GM23338 (cell line): ENCODE results near the gene HSPA14. TPM values are rescaled to one million over a fixed set of nuclear protein-coding genes. Genes with fewer than 3 reads are reported as not detected.
A peak's percentile ranks its signal among the peaks of the same experiment; 100 is the strongest.

Experiments
- ATAC-seq: fragments of 200-7000 bp; cut with Tn5 transposase; 3 replicates; pipeline ENCODE4 v1.9.1; 2020
- DNase-seq: peaks from one replicate; pipeline ENCODE4 v3.0.0-alpha.2; 2015; ENCODE audit warnings: low spot score
- H2AFZ ChIP-seq: fragments of 200-600 bp; sonication (generic); 2 replicates; pipeline ENCODE4 v1.8.0; 2016; ENCODE audit warnings: antibody characterized with exemption, mild to moderate bottlenecking, moderate library complexity
- H3F3A ChIP-seq: fragments of 200-600 bp; sonication (generic); replicated peaks from 2 replicates; pipeline ENCODE4 v1.8.0; 2017; ENCODE audit warnings: antibody characterized with exemption, mixed run types, low read depth
- H3K27ac ChIP-seq: fragments of 200-600 bp; sonication (generic); 2 replicates; pipeline ENCODE4 v1.6.1; 2016; ENCODE audit warnings: low read depth
- H3K27me3 ChIP-seq: fragments of 200-600 bp; sonication (generic); 2 replicates; pipeline ENCODE4 v1.8.0; 2016; ENCODE audit warnings: mild to moderate bottlenecking, mixed run types, moderate library complexity; ENCODE audit not compliant: insufficient read depth
- H3K36me3 ChIP-seq: fragments of 200-600 bp; sonication (generic); 2 replicates; pipeline ENCODE4 v1.8.0; 2016; ENCODE audit warnings: mild to moderate bottlenecking; ENCODE audit not compliant: insufficient read depth
- H3K4me1 ChIP-seq: fragments of 200-600 bp; sonication (generic); 2 replicates; pipeline ENCODE4 v1.8.0; 2016; ENCODE audit warnings: mild to moderate bottlenecking, moderate library complexity; ENCODE audit not compliant: insufficient read depth
- H3K4me2 ChIP-seq: fragments of 200-600 bp; sonication (generic); 2 replicates; pipeline ENCODE4 v1.7.1; 2017; ENCODE audit warnings: mixed run types
- H3K4me3 ChIP-seq: fragments of 200-600 bp; sonication (generic); 2 replicates; pipeline ENCODE4 v1.6.1; 2016; ENCODE audit warnings: mixed run types
- H3K79me2 ChIP-seq: fragments of 200-600 bp; sonication (generic); replicated peaks from 2 replicates; pipeline ENCODE4 v1.8.0; 2017; ENCODE audit warnings: mild to moderate bottlenecking; ENCODE audit not compliant: insufficient read depth
- H3K9me2 ChIP-seq: fragments of 200-600 bp; sonication (generic); 2 replicates; pipeline ENCODE4 v1.8.0; 2017; ENCODE audit not compliant: insufficient read depth
- H4K20me1 ChIP-seq: fragments of 200-600 bp; sonication (generic); replicated peaks from 2 replicates; pipeline ENCODE4 v1.8.0; 2017; ENCODE audit warnings: mild to moderate bottlenecking; ENCODE audit not compliant: insufficient read depth
- H3K27ac Mint-ChIP-seq: 2 replicates; pipeline ENCODE4 v1.8.0; 2020; ENCODE audit warnings: inconsistent platforms, mild to moderate bottlenecking, moderate library complexity, mixed read lengths
- H3K27me3 Mint-ChIP-seq: 3 replicates; pipeline ENCODE4 v1.8.0; 2022; ENCODE audit warnings: low read depth, mild to moderate bottlenecking, moderate library complexity, mixed read lengths, inconsistent platforms; ENCODE audit not compliant: insufficient read depth, poor library complexity
- H3K36me3 Mint-ChIP-seq: 3 replicates; pipeline ENCODE4 v1.8.0; 2021; ENCODE audit warnings: low read depth, mild to moderate bottlenecking, inconsistent platforms, moderate library complexity, mixed read lengths
- H3K4me1 Mint-ChIP-seq: 3 replicates; pipeline ENCODE4 v1.8.0; 2020; ENCODE audit warnings: mild to moderate bottlenecking, inconsistent platforms, mixed read lengths
- H3K4me3 Mint-ChIP-seq: 3 replicates; pipeline ENCODE4 v1.8.0; 2021; ENCODE audit warnings: moderate library complexity, mild to moderate bottlenecking, inconsistent platforms, mixed read lengths
- H3K9me3 Mint-ChIP-seq: 3 replicates; pipeline ENCODE4 v1.8.0; 2020; ENCODE audit warnings: moderate library complexity, mild to moderate bottlenecking, inconsistent platforms, mixed read lengths
- CREB1 ChIP-seq: fragments of 250-450 bp; sonication (Bioruptor Pico); IDR thresholded peaks from 2 replicates; pipeline ENCODE4 v1.5.0; 2020; ENCODE audit warnings: low read depth, mild to moderate bottlenecking, moderate library complexity
- CTCF ChIP-seq, 2 experiments: fragments of 200-600 bp in 1 of 2; sonication (generic) in 1 of 2; conservative IDR thresholded peaks; 2 replicates each; pipeline versions ENCODE4 v1.5.1 to v1.6.1; 2016 to 2017; ENCODE audit warnings: antibody characterized with exemption in 2 of 2, low read depth in 2 of 2, mild to moderate bottlenecking in 2 of 2, moderate library complexity in 1 of 2
- EZH2 ChIP-seq: fragments of 200-600 bp; sonication (generic); IDR thresholded peaks from one replicate; pipeline ENCODE4 v1.8.0; 2017; ENCODE audit warnings: antibody characterized with exemption, mild to moderate bottlenecking, low read depth; ENCODE audit not compliant: unreplicated experiment
- EZH2phosphoT487 ChIP-seq: fragments of 200-600 bp; sonication (generic); IDR thresholded peaks from one replicate; pipeline ENCODE4 v1.8.1; 2018; ENCODE audit warnings: antibody characterized with exemption; ENCODE audit not compliant: unreplicated experiment
- JUNB ChIP-seq: IDR thresholded peaks from one replicate; pipeline ENCODE4 v1.6.1; 2016; ENCODE audit warnings: antibody characterized with exemption; ENCODE audit not compliant: unreplicated experiment
- NANOG ChIP-seq: IDR thresholded peaks from 2 replicates; pipeline ENCODE4 v1.6.1; 2016; ENCODE audit warnings: antibody characterized with exemption, borderline replicate concordance
- POLR2AphosphoS5 ChIP-seq: IDR thresholded peaks from 2 replicates; pipeline ENCODE4 v1.6.1; 2016; ENCODE audit warnings: antibody characterized with exemption, low read depth
- REST ChIP-seq: IDR thresholded peaks from one replicate; pipeline ENCODE4 v1.6.1; 2018; ENCODE audit warnings: antibody characterized with exemption; ENCODE audit not compliant: unreplicated experiment
- STAT1 ChIP-seq: IDR thresholded peaks from one replicate; pipeline ENCODE4 v1.6.1; 2016; ENCODE audit warnings: antibody characterized with exemption; ENCODE audit not compliant: unreplicated experiment
- ZNF114 ChIP-seq: fragments of 250-450 bp; sonication (Bioruptor Pico); IDR thresholded peaks from 2 replicates; pipeline ENCODE4 v1.5.0; 2020; ENCODE audit warnings: mild to moderate bottlenecking, moderate library complexity
- ZNF331 ChIP-seq: fragments of 250-450 bp; sonication (Bioruptor Pico); IDR thresholded peaks from 2 replicates; pipeline ENCODE4 v1.5.0; 2020; ENCODE audit warnings: low read depth, mild to moderate bottlenecking, moderate library complexity
- polyA plus RNA-seq: library from polyadenylated mRNA; unstranded; fragments of >200 nt; fragmentation: Nextera tagmentation; extraction: Ambion mirVana; gene quantifications from 2 replicates; pipeline ENCODE4 v1.2.1, GENCODE V29; 2016
- total RNA-seq: library from RNA; depleted of rRNA; stranded (reverse); fragments of >200 nt; shearing (Covaris generic); gene quantifications from 2 replicates; pipeline ENCODE4 v1.2.3, GENCODE V29; 2014
- TF ChIP-seq, protein P1 (sequence below): IDR thresholded peaks from 2 replicates; pipeline ENCODE4 v1.6.1; 2016; ENCODE audit warnings: antibody characterized with exemption

HSPA14 gene
- total and polyA plus RNA-seq, 2 experiments from 2014 or later: 32.4 to 46.5 TPM

DNA sequence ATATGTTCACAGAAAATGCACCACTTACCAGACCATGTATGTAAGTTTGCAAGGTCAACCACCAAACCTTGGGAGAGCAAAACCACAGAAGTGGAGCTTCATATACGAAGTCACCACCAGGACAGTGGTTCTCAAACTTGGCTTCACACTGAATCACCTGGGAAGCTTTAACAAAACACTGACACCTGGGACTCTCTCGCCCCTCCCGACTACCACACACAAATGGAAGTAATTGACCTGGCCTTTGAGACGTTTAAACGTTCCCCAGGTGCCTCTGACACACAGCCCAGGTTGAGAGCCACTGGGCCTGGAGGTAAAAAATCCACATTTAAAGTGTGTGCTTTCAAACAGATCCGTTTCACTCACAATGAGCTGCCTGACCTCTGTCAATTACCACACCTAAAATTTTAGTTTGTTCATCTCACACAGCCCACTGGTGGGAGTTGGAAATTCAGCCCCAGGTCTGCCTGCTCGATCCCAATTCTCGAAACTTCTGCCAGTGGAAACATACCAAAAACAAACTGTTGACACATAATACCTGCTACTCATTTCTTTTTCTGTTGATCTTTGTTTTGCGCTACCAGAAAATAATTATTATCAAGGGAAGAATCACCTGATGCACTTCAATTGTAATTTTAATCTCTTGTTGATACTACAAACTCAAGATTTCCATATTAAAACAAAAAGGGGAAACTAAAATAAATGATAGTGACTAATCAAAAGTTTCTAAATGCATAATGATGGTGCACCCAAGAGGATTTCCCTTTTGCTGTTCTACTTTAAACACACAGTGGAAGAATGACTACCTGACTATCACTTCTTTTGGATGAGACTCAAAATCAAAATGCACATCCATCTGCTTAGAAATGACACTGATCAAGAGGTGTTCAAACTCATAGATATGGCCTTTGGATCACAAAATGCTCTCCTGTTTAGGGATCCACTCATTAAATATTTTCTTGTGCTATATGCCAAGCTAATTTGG lies 26.8 kb upstream of the HSPA14 start (continued):
- TF ChIP-seq REST (no peak), POLR2AphosphoS5 (no peak), ZNF331 (CRISPR knock-in tag) (no peak), ZNF114 (CRISPR knock-in tag) (no peak), JUNB (no peak)
- TF ChIP-seq, protein P1, sequence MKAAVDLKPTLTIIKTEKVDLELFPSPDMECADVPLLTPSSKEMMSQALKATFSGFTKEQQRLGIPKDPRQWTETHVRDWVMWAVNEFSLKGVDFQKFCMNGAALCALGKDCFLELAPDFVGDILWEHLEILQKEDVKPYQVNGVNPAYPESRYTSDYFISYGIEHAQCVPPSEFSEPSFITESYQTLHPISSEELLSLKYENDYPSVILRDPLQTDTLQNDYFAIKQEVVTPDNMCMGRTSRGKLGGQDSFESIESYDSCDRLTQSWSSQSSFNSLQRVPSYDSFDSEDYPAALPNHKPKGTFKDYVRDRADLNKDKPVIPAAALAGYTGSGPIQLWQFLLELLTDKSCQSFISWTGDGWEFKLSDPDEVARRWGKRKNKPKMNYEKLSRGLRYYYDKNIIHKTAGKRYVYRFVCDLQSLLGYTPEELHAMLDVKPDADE: no peak

DNA sequence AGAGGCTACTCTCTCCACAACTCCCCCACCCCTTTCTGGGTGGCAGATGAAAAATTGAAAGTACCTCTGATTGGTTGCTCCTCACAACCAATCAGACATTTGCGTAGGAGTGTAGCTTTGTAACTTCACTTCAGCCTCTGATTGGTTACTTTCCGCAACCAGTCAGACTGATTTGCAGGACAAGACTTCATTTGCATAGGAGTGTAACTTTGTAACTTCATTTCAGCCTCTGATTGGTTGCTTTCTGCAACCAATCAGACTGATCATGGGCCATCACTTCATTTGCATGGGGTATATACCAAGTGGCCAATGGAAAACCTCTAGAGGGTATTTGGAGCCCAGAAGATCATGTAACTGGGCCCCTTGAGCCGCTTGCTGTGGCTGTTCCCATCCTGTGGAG lies 25.8 kb upstream of the HSPA14 start:
- H2AFZ ChIP-seq: peak overlapping the region; percentile 80; the same call in 1 of the 2 replicates
- DNase-seq: peak; percentile 25
- TF ChIP-seq STAT1 (no peak), CTCF (conservative IDR thresholded peaks at IDR 0.05; ENCODE audit: low read depth in 2 of 2) (no peak), EZH2phosphoT487 (no peak), EZH2 (no peak), CREB1 (CRISPR knock-in tag) (no peak), POLR2AphosphoS5 (no peak), REST (no peak), JUNB (no peak), NANOG (no peak), ZNF114 (CRISPR knock-in tag) (no peak)
- TF ChIP-seq, protein P1: no peak

More for the DNA sequence above, 25.8 kb upstream of the HSPA14 start:
- Mint-ChIP-seq H3K4me1 (peaks cover 5% of the 10 kb centered on the region; the same call in 2 of the 3 replicates), H3K9me3 (no peaks in the 10 kb centered on the region; the same call in 2 of the 3 replicates), H3K4me3 (no peak overlapping the region), H3K27ac (no peak overlapping the region), H3K27me3 (no peaks in the 10 kb centered on the region), H3K36me3 (no peaks in the 10 kb centered on the region)
- no peaks in the 10 kb centered on the region for H4K20me1 ChIP-seq
- H3F3A ChIP-seq: no peaks in the 10 kb centered on the region
- peak; percentile 49; the same call in 2 of the 3 replicates for ATAC-seq
- H3K4me3 ChIP-seq: no peak overlapping the region
- no peaks in the 10 kb centered on the region for H3K36me3 ChIP-seq
- H3K9me2 ChIP-seq: no peaks in the 10 kb centered on the region
- H3K27me3 ChIP-seq: no peaks in the 10 kb centered on the region
- H3K79me2 ChIP-seq: no peaks in the 10 kb centered on the region
- H3K4me2 ChIP-seq: no peak overlapping the region
- H3K4me1 ChIP-seq: no peaks in the 10 kb centered on the region
- H3K27ac ChIP-seq: no peak overlapping the region
